ENCODE data around the gene EZR.
"Not testable (repeated sequence)": the region's sequence is repeated elsewhere in the genome, so short reads cannot be mapped to it uniquely, and the experiment has no call there.

Gene EZR

DNA sequence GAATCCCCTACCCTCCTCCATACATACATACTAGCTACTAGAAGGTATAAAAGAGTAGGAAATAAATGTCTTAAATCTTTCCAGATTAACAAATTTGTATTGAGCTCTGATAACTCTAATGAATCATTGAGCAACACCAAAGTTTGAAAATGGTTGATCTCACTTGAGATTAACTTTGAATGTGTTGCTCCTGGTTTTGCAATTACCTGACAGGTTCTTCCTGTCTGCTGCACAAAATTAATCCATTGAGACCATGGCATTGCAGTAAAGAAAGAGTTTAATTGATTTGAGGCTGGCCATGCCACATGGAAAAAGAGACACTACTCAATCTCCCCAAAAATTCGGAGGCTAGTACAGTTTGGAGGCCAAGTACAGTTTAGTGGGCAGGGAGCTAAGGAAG is 21.3 kb upstream of the EZR start:
- DNase-seq: no peak

DNA sequence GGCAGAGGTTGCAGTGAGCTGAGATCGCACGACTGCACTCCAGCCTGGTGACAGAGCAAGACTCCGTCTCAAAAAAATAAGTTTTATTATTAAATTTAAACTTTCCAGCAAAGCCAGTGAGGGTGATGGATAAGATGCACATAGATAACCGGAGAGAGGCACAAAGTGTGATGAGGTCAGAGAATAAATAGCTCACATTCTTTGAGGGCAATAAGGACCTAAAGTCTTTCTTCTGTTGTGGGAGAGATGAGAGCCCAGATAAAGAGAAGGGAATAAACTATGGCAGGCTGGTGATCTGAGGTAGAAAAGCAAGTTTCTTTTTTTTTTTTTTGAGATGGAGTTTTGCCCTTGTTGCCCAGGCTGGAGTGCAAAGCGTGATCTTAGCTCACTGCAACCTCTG is 20.6 kb upstream of the EZR start:
- no peak for DNase-seq

DNA sequence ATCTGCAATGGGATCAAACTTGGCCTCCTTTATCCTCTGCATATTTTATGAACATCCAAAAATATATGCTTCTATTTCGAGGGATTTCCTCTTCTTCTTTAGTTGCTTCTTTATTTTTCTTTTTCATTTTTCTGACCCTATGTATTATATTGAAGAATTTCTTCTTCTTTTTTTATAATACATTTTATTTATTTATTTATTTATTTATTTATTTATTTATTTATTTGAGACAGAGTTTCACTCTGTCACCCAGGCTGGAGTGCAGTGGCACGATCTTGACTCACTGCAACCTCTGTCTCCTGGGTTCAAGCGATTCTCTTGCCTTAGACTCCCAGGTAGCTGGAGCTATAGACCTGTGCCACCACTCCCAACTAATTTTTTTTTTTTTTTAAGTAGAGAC is 19.6 kb upstream of the EZR start:
- not testable (repeated sequence) for DNase-seq

DNA sequence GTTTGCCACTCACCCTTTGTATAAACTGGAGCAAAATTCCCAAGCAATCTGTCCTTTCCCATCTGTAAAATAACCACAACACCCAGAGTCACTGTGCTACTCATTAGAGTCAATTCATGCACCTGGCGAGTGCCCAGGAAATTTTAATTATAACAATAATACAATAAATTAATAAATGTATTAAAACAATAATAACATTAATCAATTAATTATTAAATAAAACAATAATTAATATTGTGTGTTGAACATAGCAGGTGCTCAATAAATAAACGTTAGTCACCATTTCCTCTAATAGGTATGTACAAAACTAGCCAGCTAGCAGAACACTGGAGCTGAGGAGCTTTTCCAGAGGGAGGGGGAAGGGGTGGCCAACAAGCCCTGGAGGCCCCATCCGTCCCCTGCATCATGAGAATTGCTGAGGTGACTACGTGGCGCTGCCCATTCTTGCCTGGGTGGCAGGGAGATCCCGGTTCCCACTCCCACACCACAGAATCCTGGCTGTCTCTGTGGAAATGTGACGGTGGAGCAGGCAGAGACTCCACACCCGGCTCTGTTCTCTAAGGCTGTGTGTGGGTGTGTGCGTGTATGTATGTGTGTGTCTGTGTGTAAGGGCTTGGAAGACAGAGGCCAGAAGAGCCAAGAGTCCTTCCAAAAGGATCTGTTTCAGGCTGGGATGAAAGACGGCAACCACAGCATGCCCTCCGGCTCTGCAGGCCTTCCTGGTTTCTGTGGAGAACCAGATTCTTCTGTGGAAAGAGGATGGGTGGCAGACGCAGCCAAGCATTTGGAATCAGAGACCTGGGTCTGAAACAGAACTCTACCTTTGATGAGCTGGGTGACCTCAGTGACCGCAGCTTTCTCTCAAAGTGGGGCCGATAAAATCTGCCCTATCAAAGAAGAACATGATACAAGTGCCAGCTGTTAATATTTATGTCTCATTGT is 18.8 kb upstream of the EZR start:
- DNase-seq: no peak

- no peak for DNase-seq
Observed at GRCh38 chr6:158836625-158837311, 17.6 kb upstream of the EZR start.

- DNase-seq: peak; percentile 46
Observed at GRCh38 chr6:158835616-158836221, 16.6 kb upstream of the EZR start.

GRCh38 chr6:158834675-158835385 is 15.7 kb upstream of the EZR start:
- no peak for DNase-seq

GRCh38 chr6:158832807-158833206 is 13.6 kb upstream of the EZR start:
- DNase-seq: not testable (repeated sequence)

DNA sequence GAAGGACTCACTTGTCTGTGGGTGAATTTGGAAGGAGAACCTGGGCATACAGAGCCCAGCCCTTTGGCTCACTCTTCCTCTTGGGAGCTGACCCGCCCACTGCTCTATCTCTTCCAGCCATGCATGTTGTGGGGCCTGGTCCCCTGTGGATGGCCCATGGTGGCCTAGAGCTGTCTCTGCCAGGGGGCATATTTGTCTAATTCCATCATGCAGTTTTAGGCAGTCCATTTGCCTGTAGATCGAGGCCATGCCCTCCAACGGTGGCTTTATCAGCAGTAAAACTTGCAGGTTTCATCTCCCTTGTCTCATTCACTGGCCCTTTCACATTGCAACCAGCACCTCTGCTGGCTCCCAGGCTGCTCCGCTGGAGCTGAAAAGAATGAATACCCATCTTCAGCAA is 12.9 kb upstream of the EZR start:
- DNase-seq: no peak

DNA sequence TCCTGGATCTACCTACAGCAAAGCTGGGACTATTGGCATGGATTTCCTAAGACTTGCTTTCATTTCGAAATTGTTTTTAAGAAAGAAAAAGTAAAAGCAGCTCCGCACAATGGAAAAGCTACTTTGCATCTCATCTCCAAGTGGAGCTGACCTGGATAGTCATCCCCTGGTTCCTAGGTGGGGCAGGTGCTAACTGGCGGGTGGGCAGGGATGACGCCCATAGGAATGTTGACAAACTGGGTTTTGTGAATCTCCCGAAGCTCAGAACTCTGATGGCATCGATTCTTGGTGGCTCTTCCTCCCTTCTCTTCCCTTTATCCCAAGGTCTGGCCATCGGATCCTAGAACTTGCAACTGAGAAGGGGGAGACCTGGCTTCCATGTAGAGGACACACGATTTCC is 12.4 kb upstream of the EZR start:
- DNase-seq: no peak

- DNase-seq: no peak
Observed at GRCh38 chr6:158830736-158831135, 11.6 kb upstream of the EZR start.

DNA sequence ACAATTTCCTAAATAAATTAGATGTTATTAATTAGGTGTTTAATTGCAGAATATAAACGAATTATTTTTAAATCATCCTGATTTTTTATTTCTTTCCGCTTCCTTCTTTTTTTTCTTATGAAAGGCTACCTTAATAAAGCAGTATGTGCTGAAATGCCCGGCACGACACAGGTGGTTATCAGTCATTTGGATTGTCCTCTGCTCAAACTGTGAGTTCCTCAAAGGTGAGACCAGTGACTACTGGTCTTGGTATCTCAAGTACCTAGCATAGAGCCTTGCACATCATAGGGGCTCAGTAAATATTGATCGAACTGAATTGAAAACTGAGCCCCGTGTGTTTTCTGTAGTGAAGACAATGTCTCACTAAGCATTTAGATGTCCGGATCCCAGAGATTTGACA is 9.6 kb upstream of the EZR start:
- DNase-seq: no peak

GRCh38 chr6:158826819-158827501 is 7.8 kb upstream of the EZR start:
- DNase-seq: no peak

DNA sequence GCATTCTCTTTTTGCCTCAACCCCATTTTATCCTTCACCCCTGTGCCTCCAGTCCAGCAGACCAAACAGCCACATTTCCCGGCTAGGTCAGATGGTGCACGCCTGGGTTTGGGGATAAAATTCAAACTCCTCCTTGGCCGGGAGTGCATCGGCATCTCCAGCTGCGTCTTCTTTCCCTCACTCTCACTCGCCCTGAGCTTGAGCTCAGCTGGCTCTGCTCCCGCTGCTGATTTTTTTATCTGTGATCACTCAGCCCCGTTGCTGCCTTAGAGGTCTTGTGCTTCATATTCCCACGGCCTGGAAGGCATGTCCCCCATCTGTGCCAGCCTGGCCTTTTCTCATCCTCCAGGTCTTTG is 6.8 kb upstream of the EZR start:
- peak; percentile 42 for DNase-seq

GRCh38 chr6:158825038-158825950 is 6.1 kb upstream of the EZR start:
- DNase-seq: no peak

- DNase-seq: not testable (repeated sequence)
Observed at GRCh38 chr6:158823616-158824015, 4.4 kb upstream of the EZR start.

DNA sequence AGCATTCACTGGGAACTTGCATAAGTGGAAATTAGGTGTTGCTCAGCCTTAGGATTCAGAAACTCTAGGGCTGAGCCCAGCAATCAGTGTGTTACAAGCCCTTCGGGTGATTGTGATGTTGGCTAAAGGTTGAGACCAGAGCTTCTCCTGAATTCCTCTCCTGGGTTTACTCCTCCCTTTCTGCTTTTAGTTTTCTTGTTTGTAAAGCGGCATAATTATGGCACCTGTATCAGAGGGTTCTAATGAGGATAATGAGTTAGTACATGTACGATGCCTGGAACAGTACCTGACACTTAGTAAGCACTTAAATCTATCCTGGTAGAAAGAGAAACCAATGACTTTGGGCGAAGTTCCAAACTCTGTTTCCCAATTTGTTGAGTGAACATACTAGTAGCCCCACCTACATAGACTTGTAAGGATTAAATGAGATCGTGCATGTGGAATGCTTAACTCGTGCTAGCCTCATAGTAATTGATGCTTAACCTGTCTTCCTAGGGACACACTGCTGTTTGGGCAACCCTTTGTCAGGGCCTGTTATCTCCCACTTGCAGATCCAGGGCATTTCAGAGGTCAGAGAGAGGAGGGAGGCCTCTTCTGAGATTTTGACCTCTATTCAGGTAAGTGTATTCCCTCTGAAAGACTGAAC is 932 bp upstream of the EZR start:
- no peak for DNase-seq

DNA sequence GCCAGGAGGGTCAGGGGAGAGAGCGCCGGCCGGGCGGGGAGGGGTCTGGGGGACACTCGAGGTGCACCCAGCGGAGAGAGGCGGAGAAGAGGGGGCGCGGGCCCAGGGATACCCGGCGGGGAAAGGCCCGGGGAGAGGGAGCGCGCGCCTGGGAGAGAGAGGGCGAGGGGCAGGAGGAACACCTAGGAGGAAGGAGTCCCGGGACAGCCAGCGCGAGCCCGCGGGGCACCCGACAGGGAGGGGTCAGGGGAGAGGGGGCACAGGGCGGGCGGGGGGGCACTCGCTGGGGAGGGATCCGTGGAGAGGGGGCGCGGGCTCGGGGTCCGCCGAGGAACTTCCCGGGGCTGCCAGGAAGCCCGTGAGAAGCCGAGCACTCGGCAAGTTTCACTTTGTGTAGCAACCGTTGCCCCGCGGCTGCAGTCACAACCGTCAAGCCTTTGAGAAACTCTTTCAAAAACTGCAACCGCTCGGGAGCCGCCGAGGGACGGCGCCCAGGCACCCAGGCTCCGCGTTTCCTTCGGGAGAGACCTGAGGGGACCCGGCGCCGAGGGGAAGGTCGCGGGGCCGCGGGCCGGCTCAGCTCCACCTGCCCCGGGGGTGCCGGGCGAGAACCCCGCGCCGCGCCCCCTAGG is 471 bp downstream of the EZR start:
- peak; percentile 80 for DNase-seq

- DNase-seq: peak; percentile 85
Observed at GRCh38 chr6:158817728-158818580, 1.2 kb downstream of the EZR start.
